Liver (tissue), 9 donors: ENCODE results near the gene PDLIM3. TPM values are rescaled to one million over a fixed set of nuclear protein-coding genes. Genes with fewer than 3 reads are reported as not detected.

Experiments
- DNase-seq: peaks from one replicate; pipeline ENCODE4 v3.0.0-alpha.2; 2017; ENCODE audit warnings: low spot score
- H3K27ac ChIP-seq, 2 donors: one replicate each; pipeline ENCODE4 v1.7.0; 2013; ENCODE audit warnings: inconsistent platforms in 2 of 2, low read length in 2 of 2, control low read depth in 1 of 2, low read depth in 1 of 2, mild to moderate bottlenecking in 1 of 2
- H3K27me3 ChIP-seq, 4 donors: one replicate each; pipeline versions ENCODE4 v1.6.1 to v1.7.0; 2013; ENCODE audit warnings: low read length in 3 of 4, inconsistent platforms in 1 of 4, mild to moderate bottlenecking in 1 of 4, moderate library complexity in 1 of 4; ENCODE audit not compliant: control insufficient read depth in 4 of 4, insufficient read depth in 4 of 4
- H3K36me3 ChIP-seq, 4 donors: one replicate each; pipeline versions ENCODE4 v1.6.1 to v1.7.0; 2013; ENCODE audit warnings: low read length in 3 of 4, mild to moderate bottlenecking in 3 of 4, low read depth in 1 of 4, moderate library complexity in 1 of 4; ENCODE audit not compliant: control insufficient read depth in 4 of 4, insufficient read depth in 3 of 4
- H3K4me1 ChIP-seq, 4 donors: one replicate each; pipeline versions ENCODE4 v1.6.1 to v1.7.0; 2013; ENCODE audit warnings: low read length in 3 of 4, mild to moderate bottlenecking in 3 of 4, moderate library complexity in 1 of 4; ENCODE audit not compliant: control insufficient read depth in 4 of 4, insufficient read depth in 4 of 4
- H3K4me3 ChIP-seq, 3 donors: one replicate each; pipeline versions ENCODE4 v1.6.1 to v1.7.0; 2013; ENCODE audit warnings: low read length in 3 of 3, control low read depth in 1 of 3, low read depth in 1 of 3, mild to moderate bottlenecking in 1 of 3
- H3K9ac ChIP-seq, 2 donors: one replicate each; pipeline ENCODE4 v1.7.0; 2013; ENCODE audit warnings: low read length in 2 of 2, mild to moderate bottlenecking in 2 of 2, moderate library complexity in 2 of 2, control low read depth in 1 of 2, low read depth in 1 of 2
- H3K9me3 ChIP-seq, 4 donors: one replicate each; pipeline versions ENCODE4 v1.6.1 to v1.7.0; 2013; ENCODE audit warnings: low read length in 3 of 4; ENCODE audit not compliant: control insufficient read depth in 4 of 4
- ATF3 ChIP-seq: IDR thresholded peaks from 2 replicates; pipeline ENCODE4 v1.6.1; 2016; ENCODE audit warnings: antibody characterized with exemption
- CTCF ChIP-seq: fragments of 150-350 bp; IDR thresholded peaks from 2 replicates; pipeline ENCODE4 v1.5.1; 2017; ENCODE audit warnings: improper control_type of control experiment, low read depth, low read length; ENCODE audit not compliant: missing input control
- EGR1 ChIP-seq, 2 donors: IDR thresholded peaks; 2 replicates each; pipeline ENCODE4 v1.6.1; 2016 to 2018; ENCODE audit warnings: antibody characterized with exemption in 2 of 2, low read depth in 2 of 2
- FOXA1 ChIP-seq: IDR thresholded peaks from 2 replicates; pipeline ENCODE4 v1.6.1; 2016; ENCODE audit warnings: antibody characterized with exemption
- FOXA2 ChIP-seq: IDR thresholded peaks from 2 replicates; pipeline ENCODE4 v1.6.1; 2016; ENCODE audit warnings: antibody characterized with exemption
- GABPA ChIP-seq, 2 donors: IDR thresholded peaks in 1 of 2; conservative IDR thresholded peaks in 1 of 2; 2 replicates each; pipeline ENCODE4 v1.6.1; 2016; ENCODE audit warnings: antibody characterized with exemption in 2 of 2, mild to moderate bottlenecking in 1 of 2, moderate library complexity in 1 of 2
- HNF4A ChIP-seq, 2 donors: conservative IDR thresholded peaks; 2 replicates each; pipeline ENCODE4 v1.6.1; 2016; ENCODE audit warnings: antibody characterized with exemption in 2 of 2, mild to moderate bottlenecking in 2 of 2
- HNF4G ChIP-seq: IDR thresholded peaks from 2 replicates; pipeline ENCODE4 v1.6.1; 2016; ENCODE audit warnings: antibody characterized with exemption
- JUND ChIP-seq, 2 donors: IDR thresholded peaks; 2 replicates each; pipeline ENCODE4 v1.6.1; 2016; ENCODE audit warnings: antibody characterized with exemption in 2 of 2
- MAX ChIP-seq: IDR thresholded peaks from 2 replicates; pipeline ENCODE4 v1.6.1; 2016; ENCODE audit warnings: antibody characterized with exemption
- NR2F2 ChIP-seq: IDR thresholded peaks from 2 replicates; pipeline ENCODE4 v1.6.1; 2016; ENCODE audit warnings: antibody characterized with exemption
- RAD21 ChIP-seq, 2 donors: IDR thresholded peaks; 2 replicates each; pipeline ENCODE4 v1.6.1; 2016; ENCODE audit warnings: antibody characterized with exemption in 2 of 2, mild to moderate bottlenecking in 2 of 2
- REST ChIP-seq: IDR thresholded peaks from 2 replicates; pipeline ENCODE4 v1.6.1; 2016; ENCODE audit warnings: antibody characterized with exemption, mild to moderate bottlenecking
- RXRA ChIP-seq, 2 donors: IDR thresholded peaks; 2 replicates each; pipeline ENCODE4 v1.6.1; 2017 to 2018; ENCODE audit warnings: antibody characterized with exemption in 2 of 2, mild to moderate bottlenecking in 1 of 2
- SP1 ChIP-seq: IDR thresholded peaks from 2 replicates; pipeline ENCODE4 v1.6.1; 2018; ENCODE audit warnings: antibody characterized with exemption, mild to moderate bottlenecking
- TAF1 ChIP-seq: conservative IDR thresholded peaks from 2 replicates; pipeline ENCODE4 v1.6.1; 2016; ENCODE audit warnings: antibody characterized with exemption, mild to moderate bottlenecking
- YY1 ChIP-seq: IDR thresholded peaks from 2 replicates; pipeline ENCODE4 v1.6.1; 2016; ENCODE audit warnings: antibody characterized with exemption, mild to moderate bottlenecking
- ZBTB33 ChIP-seq: IDR thresholded peaks from 2 replicates; pipeline ENCODE4 v1.6.1; 2016; ENCODE audit warnings: antibody characterized with exemption
- WGBS: extraction: QIAGEN DNeasy Blood & Tissue Kit; methylation state at CpG from one replicate; pipeline ENCODE4 v1.1.7; 2013; 5-methylcytosine and 5-hydroxymethylcytosine counted together
- polyA plus RNA-seq, 2 donors: library from polyadenylated mRNA; stranded (reverse) in 1 of 2; unstranded in 1 of 2; fragments of 200-250 nt in 1 of 2; fragments of >200 nt in 1 of 2; fragmentation: Nextera tagmentation in 1 of 2; extraction: Ambion mirVana in 1 of 2; gene quantifications; one replicate each; pipeline versions ENCODE4 v1.2.1 to v1.2.3, GENCODE V29; 2013 to 2015
- total RNA-seq, 2 donors: library from RNA; depleted of rRNA; stranded (reverse); fragments of >200 nt; gene quantifications; one replicate each; pipeline ENCODE4 v1.2.3, GENCODE V29; 2014
- donor health status: healthy.
- donor health status: healthy.
- donor health status: healthy.
- donor health status: healthy.
- donor health status: healthy.

The PDLIM3 gene
- total and polyA plus RNA-seq, 4 donors: 0.58 to 8.8 (median 3.3) TPM

- TF ChIP-seq CTCF (no peak), JUND (IDR thresholded peaks at IDR 0.05) (no peak), FOXA2 (no peak), RXRA (IDR thresholded peaks at IDR 0.05) (no peak), HNF4A (conservative IDR thresholded peaks at IDR 0.05) (no peak), NR2F2 (no peak)
Observed at GRCh38 chr4:185479507-185479971, 55.8 kb downstream of the PDLIM3 start (continued).

- no peak overlapping the region for H3K4me3 ChIP-seq
- H3K27ac ChIP-seq: no peak overlapping the region
- no peaks in the 10 kb centered on the region for H3K9me3 ChIP-seq
- no peaks in the 10 kb centered on the region for H3K36me3 ChIP-seq
- peaks cover 2 to 10% (median 7%) of the 10 kb centered on the region in 4 donors for H3K4me1 ChIP-seq
- 90% methylated on average over 8 of the region's 8 CpGs for WGBS
- H3K27me3 ChIP-seq: no peaks in the 10 kb centered on the region
- H3K9ac ChIP-seq: no peak overlapping the region
- DNase-seq: no peak
- TF ChIP-seq RXRA (IDR thresholded peaks at IDR 0.05): no peak
- no peak for TF ChIP-seq YY1
- TF ChIP-seq NR2F2: no peak
- no peak for TF ChIP-seq CTCF
- TF ChIP-seq ZBTB33: no peak
- no peak for TF ChIP-seq EGR1 (IDR thresholded peaks at IDR 0.05; ENCODE audit: low read depth in 2 of 2)
- TF ChIP-seq GABPA (IDR thresholded peaks at IDR 0.05 in 1 of 2, conservative IDR thresholded peaks at IDR 0.05 in 1 of 2): no peak
- TF ChIP-seq JUND (IDR thresholded peaks at IDR 0.05): no peak
- no peak for TF ChIP-seq SP1
- TF ChIP-seq HNF4A (conservative IDR thresholded peaks at IDR 0.05): no peak
- no peak for TF ChIP-seq REST
- TF ChIP-seq MAX: no peak
- no peak for TF ChIP-seq TAF1
- no peak for TF ChIP-seq FOXA1
- no peak for TF ChIP-seq HNF4G
- no peak for TF ChIP-seq RAD21 (IDR thresholded peaks at IDR 0.05)
- no peak for TF ChIP-seq ATF3
- no peak for TF ChIP-seq FOXA2
Observed at GRCh38 chr4:185473247-185473646, 62.1 kb downstream of the PDLIM3 start.
